ENCODE results near the gene CYB561D1. TPM values are rescaled to one million over a fixed set of nuclear protein-coding genes. Genes with fewer than 3 reads are reported as not detected.

Gene CYB561D1
- total and polyA plus RNA-seq, 2 donors (not counting 3 experiments of a cell fraction or from before 2014, with no cell fraction given), result 7.2 to 7.3 TPM

- no peak overlapping the region for H3K4me2 ChIP-seq (ENCODE audit: insufficient read depth, low read length)
- H2AFZ ChIP-seq (ENCODE audit: low read depth, low read length), result no peak overlapping the region
- no TSS peak for BruUV-seq (replicated peaks)
- H3K4me3 ChIP-seq (replicated peaks in 1 of 3; ENCODE audit: insufficient read depth in 1 of 3, low read depth in 1 of 3, low read length in 3 of 3), result no peak overlapping the region
- no peaks in the 10 kb centered on the region for H3K9me1 ChIP-seq (replicated peaks; ENCODE audit: control insufficient read depth, extremely low read depth, insufficient read depth, low read length)
- H3K27me3 ChIP-seq (ENCODE audit: control insufficient read depth in 2 of 2, insufficient read depth in 2 of 2, low read length in 2 of 2), result no peaks in the 10 kb centered on the region
- dilution Hi-C loops (cut with MboI; ENCODE audit: extremely low pct_ligation_motif_present, low sequenced_read_pairs), result no loop called here
- DNase-seq (ENCODE audit: low read depth, low spot score) (no peak), FAIRE-seq (no peak)
- H3K4me1 ChIP-seq (ENCODE audit: control insufficient read depth, extremely low read depth, insufficient read depth, low read length), result peaks cover 7% of the 10 kb centered on the region
- H3K27ac ChIP-seq (ENCODE audit: insufficient read depth, low read depth, low read length), result no peak overlapping the region
- no peak for TF ChIP-seq GATA2 (IDR thresholded peaks at IDR 0.05; ENCODE audit: insufficient read depth, insufficient read length, low read depth, low read length)
- no peak for TF ChIP-seq POLR2AphosphoS5 (IDR thresholded peaks at IDR 0.05; ENCODE audit: insufficient read depth, low read depth, low read length)
- TF ChIP-seq EZH2 (IDR thresholded peaks at IDR 0.05; ENCODE audit: borderline replicate concordance, low read depth, low read length, severe bottlenecking), result no peak
- TF ChIP-seq POLR2A (IDR thresholded peaks at IDR 0.05; ENCODE audit: low read depth, low read length), result no peak
- no peak for TF ChIP-seq FOS (IDR thresholded peaks at IDR 0.05; ENCODE audit: borderline replicate concordance, insufficient read depth, low read length)
- no peak for TF ChIP-seq MAX (IDR thresholded peaks at IDR 0.05; ENCODE audit: insufficient read depth, insufficient read length)
- no peak for TF ChIP-seq JUN (IDR thresholded peaks at IDR 0.05; ENCODE audit: borderline replicate concordance, insufficient read depth, insufficient read length, low read depth)
- TF ChIP-seq, protein P1, sequence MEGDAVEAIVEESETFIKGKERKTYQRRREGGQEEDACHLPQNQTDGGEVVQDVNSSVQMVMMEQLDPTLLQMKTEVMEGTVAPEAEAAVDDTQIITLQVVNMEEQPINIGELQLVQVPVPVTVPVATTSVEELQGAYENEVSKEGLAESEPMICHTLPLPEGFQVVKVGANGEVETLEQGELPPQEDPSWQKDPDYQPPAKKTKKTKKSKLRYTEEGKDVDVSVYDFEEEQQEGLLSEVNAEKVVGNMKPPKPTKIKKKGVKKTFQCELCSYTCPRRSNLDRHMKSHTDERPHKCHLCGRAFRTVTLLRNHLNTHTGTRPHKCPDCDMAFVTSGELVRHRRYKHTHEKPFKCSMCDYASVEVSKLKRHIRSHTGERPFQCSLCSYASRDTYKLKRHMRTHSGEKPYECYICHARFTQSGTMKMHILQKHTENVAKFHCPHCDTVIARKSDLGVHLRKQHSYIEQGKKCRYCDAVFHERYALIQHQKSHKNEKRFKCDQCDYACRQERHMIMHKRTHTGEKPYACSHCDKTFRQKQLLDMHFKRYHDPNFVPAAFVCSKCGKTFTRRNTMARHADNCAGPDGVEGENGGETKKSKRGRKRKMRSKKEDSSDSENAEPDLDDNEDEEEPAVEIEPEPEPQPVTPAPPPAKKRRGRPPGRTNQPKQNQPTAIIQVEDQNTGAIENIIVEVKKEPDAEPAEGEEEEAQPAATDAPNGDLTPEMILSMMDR (IDR thresholded peaks at IDR 0.05; ENCODE audit: extremely low read depth in 1 of 2, insufficient read depth in 1 of 2, low read depth in 1 of 2, low read length in 2 of 2), result no peak
- TF ChIP-seq MYC (IDR thresholded peaks at IDR 0.05; ENCODE audit: low read depth, low read length), result no peak
- H3K9ac ChIP-seq (replicated peaks; ENCODE audit: extremely low read depth, insufficient read depth, low read length), result no peak overlapping the region
- no peaks in the 10 kb centered on the region for H4K20me1 ChIP-seq (replicated peaks; ENCODE audit: control insufficient read depth, extremely low read depth, insufficient read depth, low read length)
- ChIA-PET POLR2A (no interaction called here), CTCF (interaction anchor here (0.6 to 23.0 kb wide), 14 partner anchors 8 to 607 kb away, joined by 3 to 955 read pairs (median 6); partner anchors contain the start of genes AHCYL1, AMIGO1, ATXN7L2 and GPR61)
- H3K9me3 ChIP-seq (replicated peaks; ENCODE audit: control insufficient read depth, insufficient read depth, low read length), result no peaks in the 10 kb centered on the region
- H3K79me2 ChIP-seq (ENCODE audit: control insufficient read depth, insufficient read depth, low read length), result peaks cover 2% of the 10 kb centered on the region
- intact Hi-C loops (cut with micrococcal nuclease), result loop anchor here (5.0 kb wide), 2 partner anchors 143 to 243 kb away; partner anchors contain the start of gene GSTM3
- H3K36me3 ChIP-seq (ENCODE audit: control insufficient read depth in 2 of 2, extremely low read depth in 1 of 2, insufficient read depth in 2 of 2, low read length in 2 of 2), result peaks cover 2 to 7% of the 10 kb centered on the region in 2 experiments
Observed at GRCh38 chr1:109499081-109499480, 5.2 kb downstream of the CYB561D1 start.

All from endothelial cell of umbilical vein (primary cell).